ENCODE measurements around the gene CDK9.
A peak's percentile ranks its signal among the peaks of the same experiment; 100 is the strongest.

Gene CDK9

GRCh38 chr9:127803507-127804352 is 17.9 kb downstream of the CDK9 start:
- peak; percentile 36 for DNase-seq (ENCODE audit: low read depth)

GRCh38 chr9:127805620-127806019 is 19.8 kb downstream of the CDK9 start:
- DNase-seq (ENCODE audit: low read depth): no peak

GRCh38 chr9:127806871-127807270 is 21.0 kb downstream of the CDK9 start:
- DNase-seq (ENCODE audit: low read depth): no peak

DNA sequence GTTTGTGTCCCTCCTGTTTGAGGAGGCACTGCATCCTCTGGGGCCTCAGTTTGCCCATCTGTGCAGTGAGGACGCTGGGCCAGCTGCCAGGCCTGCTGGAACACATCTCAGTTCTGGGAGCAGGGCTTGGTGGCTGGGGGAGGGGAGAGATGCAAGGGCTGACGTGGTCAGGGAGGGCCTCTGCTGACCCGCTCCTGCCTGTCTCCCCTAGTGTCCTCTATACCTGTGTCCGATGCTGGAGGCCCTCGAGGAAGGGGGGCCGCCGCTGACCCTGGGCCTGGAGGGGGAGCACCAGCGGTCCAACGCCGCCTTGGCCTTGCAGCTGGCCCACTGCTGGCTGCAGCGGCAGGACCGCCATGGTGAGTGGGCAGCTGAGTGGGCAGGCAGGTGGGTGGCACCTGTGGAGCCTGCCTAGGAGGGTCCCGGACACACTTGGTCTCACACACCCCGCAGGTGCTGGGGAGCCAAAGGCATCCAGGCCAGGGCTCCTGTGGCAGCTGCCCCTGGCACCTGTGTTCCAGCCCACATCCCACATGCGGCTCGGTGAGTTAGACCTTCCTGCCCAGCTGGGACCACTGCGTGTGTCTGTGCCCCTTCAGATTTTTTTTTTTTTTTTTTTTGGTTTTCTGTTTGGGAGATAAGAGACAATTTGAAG is 22.6 kb downstream of the CDK9 start:
- no peak for DNase-seq (ENCODE audit: low read depth)

DNA sequence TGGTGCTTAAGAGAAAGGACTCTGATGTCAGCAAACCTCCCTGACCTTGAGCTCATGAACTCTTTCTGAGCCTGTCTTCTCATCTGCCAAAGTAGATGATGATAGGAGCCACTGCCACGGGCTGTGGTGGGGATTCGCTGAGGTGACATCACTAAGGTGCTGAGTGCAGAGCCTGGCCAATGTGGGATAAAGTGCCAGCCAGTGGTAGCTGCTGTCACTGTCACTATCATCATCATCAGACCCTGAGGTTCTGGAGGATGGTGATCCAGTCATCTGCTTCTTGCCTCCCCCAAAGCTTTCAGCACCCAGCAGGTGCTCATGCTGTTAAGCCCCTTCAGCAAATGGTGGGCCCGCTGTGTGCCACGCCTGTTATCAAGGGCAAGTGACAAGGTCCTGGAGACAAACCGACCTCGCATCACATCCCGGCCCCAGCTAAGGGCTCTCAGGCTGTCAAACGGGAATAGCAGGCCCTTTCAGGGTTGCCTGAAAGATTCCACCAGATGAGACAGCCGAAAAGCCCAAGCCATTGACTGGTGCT is 23.2 kb downstream of the CDK9 start:
- DNase-seq (ENCODE audit: low read depth): no peak

DNA sequence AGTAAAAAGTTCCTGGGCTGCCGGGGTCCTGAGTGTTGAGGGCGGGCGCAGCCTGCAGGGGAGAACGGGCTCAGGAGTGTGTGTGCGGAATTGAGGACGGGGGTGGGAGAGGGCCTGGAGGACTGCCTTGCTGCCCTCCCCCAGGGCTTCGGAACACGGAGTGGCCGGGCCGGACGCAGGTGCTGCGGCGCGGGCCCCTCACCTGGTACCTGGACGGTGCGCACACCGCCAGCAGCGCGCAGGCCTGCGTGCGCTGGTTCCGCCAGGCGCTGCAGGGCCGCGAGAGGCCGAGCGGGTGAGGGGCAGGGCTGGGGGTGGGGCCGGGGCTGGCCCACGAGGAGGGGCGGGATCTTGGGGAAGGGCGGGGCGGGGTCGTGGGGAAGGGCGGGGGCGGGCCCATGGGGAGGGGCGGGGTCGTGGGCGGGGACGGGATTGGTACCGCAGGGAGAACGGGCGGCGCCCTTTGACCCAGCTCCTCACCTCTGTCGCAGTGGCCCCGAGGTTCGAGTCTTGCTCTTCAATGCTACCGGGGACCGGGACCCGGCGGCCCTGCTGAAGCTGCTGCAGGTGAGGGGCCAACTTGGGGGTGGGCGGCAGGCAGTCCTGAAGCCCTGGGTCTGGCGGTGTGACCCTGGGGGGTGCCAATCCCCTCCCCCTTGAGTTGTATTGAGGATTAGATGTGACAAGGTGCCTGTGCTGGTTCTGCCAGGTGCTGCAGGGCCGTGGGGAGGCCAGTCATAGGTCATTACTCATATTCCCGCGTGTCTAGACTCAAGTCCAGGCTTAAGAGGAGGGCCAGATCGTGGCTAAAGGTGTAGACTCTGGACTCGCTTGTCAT is 23.9 kb downstream of the CDK9 start:
- DNase-seq (ENCODE audit: low read depth): no peak

- no peak for DNase-seq (ENCODE audit: low read depth)
These were observed 24.7 kb downstream of the CDK9 start for GRCh38 chr9:127810378-127811187.

GRCh38 chr9:127812011-127812410 is 26.2 kb downstream of the CDK9 start:
- DNase-seq (ENCODE audit: low read depth): no peak

GRCh38 chr9:127812936-127813675 is 27.3 kb downstream of the CDK9 start:
- DNase-seq (ENCODE audit: low read depth): no peak

- no peak for DNase-seq (ENCODE audit: low read depth)
These were observed 27.9 kb downstream of the CDK9 start for GRCh38 chr9:127813686-127814226.

DNA sequence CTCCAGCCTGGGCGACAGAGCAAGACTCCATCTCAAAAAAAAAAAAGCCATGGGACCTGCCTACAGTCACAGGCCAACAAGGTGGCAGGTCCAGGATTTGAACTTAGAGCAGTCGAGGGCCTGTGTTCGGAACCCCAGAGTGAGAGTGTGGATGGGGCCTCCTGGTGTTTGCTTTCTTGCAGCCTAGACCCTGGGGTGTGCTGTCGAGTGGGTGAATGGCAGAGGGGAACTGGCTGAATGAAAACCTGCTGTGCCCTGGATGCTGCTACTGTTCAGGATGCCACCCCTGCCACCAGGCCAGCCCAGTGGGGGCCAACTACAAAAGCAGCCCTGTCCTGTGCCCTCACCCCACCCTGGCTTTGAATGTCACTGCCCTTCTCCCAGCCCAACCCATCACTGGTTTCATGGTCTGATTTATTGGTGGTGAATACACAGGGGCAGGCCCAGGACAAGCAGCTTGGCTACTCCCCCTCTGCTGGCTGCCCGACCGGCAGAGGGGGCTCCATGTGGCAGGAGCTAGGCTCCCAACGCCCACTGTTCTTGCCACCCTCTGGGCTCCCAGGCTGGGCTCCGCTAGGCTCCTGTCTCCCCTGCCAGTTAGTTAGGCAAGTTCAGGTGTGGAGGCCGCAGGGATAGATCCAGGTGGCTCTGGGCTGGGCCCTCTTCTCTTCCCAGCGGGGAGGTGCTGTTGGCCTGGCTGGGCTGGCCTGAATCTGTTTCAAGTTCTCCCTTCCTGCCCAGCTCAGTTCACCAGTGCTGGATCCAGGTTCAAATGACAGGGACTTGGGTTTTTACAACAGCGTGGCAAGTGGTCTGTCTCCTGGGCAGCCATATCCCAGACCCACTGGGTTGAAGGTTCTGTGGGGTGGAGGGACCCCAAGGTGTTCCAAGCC is 29.0 kb downstream of the CDK9 start:
- DNase-seq (ENCODE audit: low read depth): no peak

GRCh38 chr9:127815512-127816361 is 29.9 kb downstream of the CDK9 start:
- no peak for DNase-seq (ENCODE audit: low read depth)

DNA sequence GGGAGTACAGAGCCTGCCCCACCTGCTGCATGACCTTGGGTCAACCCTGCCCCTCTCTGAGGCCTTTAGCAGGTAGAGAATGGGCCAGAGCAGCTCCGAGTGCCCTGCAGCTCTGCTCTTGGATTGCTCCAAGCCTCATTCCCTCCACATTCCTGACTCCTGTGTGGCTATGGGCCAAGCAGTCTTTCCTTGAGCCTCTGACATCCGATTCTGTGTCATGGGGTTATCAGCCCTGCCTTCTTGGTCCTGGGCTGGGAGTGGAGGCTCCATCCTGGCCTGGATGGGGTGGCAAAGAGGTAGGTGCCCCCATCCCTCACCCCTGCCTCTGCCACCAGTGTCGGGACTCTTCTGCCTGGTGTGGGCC is 30.5 kb downstream of the CDK9 start:
- DNase-seq (ENCODE audit: low read depth): no peak

DNA sequence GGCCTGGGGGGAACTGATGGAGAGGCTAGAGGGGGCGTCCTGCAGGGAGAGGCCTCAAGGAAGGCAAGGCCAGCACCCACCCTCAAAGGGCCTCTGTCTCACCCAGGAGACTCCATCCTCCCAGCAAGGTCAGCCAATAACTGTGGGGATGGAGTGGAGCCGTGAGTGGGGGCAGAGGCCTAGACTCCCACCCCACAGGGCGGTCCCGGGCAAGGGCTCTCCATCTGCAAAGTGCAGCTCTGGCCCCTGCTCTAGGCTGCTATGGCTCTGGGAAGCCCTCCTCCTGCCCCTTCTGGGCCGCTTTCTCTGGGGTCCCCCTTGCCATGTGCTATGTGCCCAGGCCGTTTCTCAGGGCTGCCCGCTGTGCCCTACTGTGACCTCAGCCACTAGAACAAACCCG is 30.9 kb downstream of the CDK9 start:
- DNase-seq (ENCODE audit: low read depth): no peak

DNA sequence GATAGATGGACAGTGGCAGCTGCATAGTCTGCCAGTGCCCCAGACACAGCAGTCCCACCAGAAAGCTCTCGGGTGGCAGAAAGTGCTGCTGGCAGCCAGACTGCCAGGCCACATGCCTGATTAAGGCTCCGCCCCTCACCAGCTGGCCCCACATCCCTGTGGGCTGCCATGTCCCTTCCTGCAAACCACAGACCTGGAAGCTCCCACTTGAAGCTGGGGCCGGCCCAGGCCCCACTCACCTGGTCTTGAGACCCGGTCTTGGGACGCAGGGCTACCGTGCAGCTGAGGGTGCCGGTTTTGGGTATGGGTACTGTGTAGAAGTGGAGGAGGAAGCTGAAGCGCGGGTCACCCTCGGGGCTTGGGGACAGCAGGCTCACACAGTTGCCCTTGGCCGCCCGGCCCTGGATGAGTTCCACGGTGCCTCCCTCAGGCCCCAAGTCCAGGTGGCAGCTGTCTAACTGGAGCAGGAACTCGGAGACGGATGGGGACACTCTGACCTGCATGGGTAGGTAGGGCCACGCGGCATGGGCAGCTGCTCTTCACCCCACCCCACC is 32.1 kb downstream of the CDK9 start:
- no peak for DNase-seq (ENCODE audit: low read depth)

DNA sequence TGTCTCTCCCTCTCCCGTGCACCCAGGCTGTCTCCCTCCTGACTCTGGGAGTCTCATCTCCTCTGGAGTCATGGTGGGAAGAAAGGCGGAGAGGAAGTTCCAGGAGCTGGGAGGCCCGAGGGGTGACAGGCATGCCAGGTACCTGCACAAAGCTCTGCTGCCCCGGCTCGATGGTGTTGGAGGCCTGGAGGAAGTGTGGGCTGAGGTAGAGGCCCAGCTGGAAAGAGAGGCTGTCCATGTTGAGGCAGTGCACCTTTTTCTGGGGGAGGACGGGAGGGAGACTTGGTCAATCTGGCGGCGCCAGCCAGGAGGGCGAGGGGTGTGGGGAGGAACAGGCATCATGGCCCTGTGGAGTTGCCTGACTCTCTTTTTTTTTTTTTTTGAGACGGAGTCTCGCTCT is 32.7 kb downstream of the CDK9 start:
- no peak for DNase-seq (ENCODE audit: low read depth)

GRCh38 chr9:127822108-127822507 is 36.3 kb downstream of the CDK9 start:
- DNase-seq (ENCODE audit: low read depth): no peak

DNA sequence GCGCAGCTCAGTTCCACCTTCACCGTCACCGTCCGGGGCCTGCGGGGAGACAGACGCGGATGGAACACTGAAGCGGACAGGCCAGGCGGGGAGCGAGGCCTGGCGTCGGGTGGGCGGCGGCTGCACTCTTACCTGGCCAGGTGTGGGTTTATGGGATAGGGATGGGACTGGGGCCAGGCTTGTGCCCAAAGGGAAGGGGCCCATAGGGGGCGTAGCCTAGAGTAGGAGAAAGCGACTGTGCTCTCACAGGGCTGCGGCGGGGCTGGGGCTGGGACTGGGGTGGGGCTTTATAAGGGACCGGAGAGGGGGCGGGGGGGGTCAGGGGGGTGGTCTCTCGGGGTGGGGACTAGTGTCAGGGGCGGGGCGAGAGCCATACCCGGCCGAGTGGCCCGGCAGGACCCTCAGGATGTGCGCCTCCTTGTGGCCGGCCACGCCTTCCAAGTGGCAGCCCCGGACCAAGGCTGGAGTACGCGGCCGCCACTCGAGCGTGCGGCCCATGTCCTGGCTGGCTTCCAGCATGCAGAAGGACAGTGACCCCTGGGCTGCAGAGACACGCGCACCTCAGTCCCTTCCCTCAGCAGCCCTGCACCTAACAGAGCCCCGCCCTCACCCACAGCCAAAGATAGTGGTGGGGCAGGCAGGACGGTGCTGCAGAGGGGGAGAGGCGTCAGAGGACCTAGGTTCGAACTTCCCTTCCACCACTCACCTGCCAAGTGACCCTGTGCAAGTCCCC is 39.7 kb downstream of the CDK9 start:
- no peak for DNase-seq (ENCODE audit: low read depth)

Measured in HS-5 (cell line).